ENCODE measurements around the gene KNTC1.
"Not testable (repeated sequence)": the region's sequence is repeated elsewhere in the genome, so short reads cannot be mapped to it uniquely, and the experiment has no call there.

Gene KNTC1, protein sequence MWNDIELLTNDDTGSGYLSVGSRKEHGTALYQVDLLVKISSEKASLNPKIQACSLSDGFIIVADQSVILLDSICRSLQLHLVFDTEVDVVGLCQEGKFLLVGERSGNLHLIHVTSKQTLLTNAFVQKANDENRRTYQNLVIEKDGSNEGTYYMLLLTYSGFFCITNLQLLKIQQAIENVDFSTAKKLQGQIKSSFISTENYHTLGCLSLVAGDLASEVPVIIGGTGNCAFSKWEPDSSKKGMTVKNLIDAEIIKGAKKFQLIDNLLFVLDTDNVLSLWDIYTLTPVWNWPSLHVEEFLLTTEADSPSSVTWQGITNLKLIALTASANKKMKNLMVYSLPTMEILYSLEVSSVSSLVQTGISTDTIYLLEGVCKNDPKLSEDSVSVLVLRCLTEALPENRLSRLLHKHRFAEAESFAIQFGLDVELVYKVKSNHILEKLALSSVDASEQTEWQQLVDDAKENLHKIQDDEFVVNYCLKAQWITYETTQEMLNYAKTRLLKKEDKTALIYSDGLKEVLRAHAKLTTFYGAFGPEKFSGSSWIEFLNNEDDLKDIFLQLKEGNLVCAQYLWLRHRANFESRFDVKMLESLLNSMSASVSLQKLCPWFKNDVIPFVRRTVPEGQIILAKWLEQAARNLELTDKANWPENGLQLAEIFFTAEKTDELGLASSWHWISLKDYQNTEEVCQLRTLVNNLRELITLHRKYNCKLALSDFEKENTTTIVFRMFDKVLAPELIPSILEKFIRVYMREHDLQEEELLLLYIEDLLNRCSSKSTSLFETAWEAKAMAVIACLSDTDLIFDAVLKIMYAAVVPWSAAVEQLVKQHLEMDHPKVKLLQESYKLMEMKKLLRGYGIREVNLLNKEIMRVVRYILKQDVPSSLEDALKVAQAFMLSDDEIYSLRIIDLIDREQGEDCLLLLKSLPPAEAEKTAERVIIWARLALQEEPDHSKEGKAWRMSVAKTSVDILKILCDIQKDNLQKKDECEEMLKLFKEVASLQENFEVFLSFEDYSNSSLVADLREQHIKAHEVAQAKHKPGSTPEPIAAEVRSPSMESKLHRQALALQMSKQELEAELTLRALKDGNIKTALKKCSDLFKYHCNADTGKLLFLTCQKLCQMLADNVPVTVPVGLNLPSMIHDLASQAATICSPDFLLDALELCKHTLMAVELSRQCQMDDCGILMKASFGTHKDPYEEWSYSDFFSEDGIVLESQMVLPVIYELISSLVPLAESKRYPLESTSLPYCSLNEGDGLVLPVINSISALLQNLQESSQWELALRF (N-terminal part only)

DNA sequence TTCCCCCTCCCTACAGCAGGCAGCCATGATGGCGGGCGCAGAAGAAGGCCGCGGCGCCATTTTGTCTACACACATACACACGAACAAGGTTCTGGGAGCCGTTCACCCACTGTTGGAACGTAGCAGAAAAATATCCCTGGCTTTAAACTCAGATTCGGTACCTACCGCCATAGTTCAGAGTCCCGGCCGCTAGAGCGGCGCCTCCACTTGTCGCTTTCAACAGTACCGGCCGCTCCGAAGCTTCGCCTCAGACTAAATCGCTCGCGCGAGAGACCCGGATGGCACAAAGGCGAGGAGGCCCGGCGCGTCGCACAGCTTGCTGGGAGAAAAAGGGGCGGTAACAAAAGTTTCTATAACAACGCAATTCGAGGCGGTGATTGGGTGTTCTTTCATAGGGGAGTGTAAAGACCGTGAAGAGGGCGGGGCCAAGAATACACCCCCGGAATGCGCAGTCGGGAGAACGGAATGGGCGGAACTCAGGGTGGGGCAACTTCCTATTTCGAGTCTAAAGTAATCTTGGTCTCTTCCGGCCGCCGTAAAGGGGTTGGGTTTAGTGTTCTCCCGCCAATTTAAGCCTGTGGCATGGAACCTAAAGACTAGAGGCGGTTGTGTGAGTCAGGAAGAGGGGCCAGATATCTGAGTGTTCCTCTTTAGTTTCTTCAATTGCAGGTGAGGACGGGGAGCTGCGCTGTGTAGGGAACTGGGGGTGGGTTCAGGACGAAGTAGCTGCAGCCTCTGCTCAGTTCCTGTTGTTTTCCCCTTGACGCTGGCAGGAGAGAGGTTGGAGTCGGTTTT lies at the start of gene KNTC1, which contains the start of gene RSRC2:
KNTC1 (plus strand) TSS at position 567 of the 795 bp plus-strand sequence. CDS start 2,815 bp downstream, outside the sequence.
RSRC2 (minus strand) TSS at position 254 of the 795 bp plus-strand sequence; CDS start at position 171, 83 bp downstream.
- peak; percentile 96 to 99 for DNase-seq (ENCODE audit: low read depth in 2 of 2)

DNA sequence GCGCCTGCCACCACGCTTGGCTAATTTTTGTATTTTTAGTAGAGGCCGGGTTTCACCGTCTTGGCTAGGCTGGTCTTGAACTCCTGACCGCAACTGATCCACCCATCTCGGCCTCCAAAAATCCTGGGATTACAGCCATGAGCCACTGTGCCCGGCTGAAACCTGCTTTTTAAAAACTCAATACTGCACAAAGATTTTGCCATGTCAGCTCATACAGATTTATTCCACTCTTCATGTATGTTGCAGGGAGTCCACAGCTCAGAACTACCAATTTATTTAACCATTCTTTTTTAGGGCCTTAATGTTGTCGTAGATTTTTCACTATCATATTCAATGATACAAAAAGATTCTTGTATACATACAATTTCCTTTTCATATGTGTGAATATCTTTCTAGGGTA lies 46.3 kb upstream of the KNTC1 start:
- no peak for DNase-seq (ENCODE audit: low read depth in 2 of 2)

DNA sequence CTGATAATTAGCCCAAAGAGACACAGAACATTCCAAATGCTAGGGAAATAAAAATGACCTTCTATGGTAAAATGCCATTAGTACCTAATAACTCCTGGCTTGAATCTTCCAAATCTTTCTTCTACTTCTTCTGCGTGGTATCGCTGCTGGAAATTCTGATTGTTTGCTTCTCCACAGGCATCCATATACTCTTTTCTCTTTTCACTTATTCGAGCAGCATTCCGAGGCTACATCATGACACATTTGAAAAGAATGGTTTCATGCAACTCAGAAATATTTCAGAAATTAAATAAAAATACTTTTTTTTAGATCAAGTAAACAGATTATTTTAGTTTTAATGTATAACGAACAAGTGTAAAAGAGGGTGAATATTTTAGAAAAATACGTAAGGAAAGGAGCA lies 45.2 kb upstream of the KNTC1 start:
- no peak for DNase-seq (ENCODE audit: low read depth in 2 of 2)

DNA sequence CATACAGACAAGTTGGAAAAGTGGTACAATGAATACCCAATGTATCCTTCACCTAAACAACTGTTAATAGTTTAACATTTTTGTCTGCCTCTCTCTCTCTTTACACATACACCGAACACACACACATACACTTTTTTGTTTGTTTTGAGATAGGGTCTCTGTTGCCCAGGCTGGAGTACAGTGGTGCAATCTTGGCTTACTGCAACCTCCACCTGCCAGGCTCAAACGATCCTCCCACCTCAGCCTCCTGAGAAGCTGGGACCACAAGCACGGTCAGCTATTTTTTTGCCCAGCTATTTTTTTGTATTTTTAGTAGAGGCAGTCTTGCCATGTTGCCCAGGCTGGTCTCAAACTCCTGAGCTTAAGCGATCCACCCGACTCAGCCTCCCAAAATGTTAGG lies 43.1 kb upstream of the KNTC1 start:
- DNase-seq (ENCODE audit: low read depth in 2 of 2): no peak

DNA sequence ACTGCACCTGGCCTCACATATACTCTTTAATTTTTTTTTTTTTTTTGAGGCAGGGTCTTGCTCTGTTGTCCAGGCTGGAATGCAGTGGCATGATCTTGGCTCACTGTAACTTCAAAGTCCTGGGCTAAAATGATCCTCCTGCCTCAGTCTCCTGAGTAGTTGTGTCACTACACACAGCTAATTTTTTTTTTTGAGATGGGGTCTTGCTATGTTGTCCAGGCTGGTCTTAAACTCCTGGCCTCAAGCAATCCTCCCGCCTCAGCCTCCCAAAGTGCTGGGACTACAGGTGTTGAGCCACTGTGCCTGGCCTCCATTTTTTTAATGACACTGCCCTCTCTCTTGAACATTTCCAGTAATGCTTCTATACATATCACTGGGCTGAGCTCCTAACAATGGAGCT lies 42.7 kb upstream of the KNTC1 start:
- DNase-seq (ENCODE audit: low read depth in 2 of 2): not testable (repeated sequence)

DNA sequence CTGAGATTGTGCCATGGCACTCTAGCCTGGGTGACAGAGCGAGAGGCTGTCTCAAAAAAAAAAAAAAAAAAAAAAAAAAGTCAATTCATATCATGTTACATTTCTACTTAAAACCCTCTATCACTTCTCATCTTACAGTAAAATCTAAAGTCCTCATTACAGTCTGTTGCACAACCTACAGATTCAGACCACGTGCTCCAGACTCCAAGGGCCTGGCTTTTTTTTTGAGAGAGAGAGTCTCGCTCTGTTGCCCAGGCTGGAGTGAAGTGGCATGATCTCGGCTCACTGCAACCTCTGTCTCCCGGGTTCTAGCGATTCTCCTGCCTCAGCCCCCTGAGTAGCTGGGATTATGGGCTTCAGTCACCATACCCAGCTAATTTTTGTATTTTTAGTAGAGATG lies 40.7 kb upstream of the KNTC1 start:
- DNase-seq (ENCODE audit: low read depth in 2 of 2): not testable (repeated sequence)

DNA sequence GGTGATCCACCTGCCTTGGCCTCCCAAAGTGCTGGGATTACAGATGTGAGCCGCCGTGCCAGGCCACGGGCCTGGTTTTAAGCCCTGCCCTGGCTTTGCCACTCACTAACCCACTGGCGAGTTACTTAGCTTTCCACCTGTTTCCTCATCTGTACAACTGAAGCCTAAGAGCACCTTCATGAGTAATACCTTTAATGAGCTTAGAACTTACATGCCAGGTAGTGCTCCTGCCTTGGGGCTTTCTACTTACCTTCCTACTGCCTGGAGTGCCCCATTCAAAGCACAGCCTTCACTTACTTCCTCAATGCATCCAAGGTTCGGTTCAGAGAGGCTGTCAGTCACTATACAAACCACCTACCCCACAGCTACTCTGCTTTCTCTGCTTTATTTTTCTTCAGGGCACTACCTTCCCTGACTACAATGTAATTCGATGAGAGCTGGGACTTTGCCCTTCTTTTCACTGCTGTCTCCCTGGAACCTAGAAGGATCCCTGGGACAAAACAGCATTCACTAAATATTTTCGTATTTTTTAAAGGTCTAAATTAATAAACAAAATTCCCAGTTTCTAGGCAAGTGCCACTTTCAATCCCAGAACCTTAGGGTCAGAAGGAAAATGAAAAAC lies 40.1 kb upstream of the KNTC1 start:
- DNase-seq (ENCODE audit: low read depth in 2 of 2): no peak

DNA sequence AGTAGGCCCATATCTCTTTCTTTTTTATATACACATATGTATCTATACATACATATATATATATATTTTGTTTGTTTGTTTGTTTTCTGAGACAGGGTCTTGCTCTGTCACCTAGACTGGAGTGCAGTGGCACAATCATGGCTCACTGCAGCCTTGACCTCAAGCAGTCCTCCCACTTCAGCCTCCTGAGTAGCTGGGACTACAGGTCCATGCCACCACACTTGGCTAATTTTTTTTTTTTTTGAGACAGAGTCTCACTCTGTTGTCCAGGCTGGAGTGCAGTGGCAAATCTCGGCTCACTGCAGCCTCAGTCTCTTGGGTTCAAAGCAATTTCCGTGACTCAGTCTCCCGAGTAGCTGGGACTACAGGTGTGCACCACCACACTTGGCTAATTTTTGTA lies 39.2 kb upstream of the KNTC1 start:
- DNase-seq (ENCODE audit: low read depth in 2 of 2): not testable (repeated sequence)

DNA sequence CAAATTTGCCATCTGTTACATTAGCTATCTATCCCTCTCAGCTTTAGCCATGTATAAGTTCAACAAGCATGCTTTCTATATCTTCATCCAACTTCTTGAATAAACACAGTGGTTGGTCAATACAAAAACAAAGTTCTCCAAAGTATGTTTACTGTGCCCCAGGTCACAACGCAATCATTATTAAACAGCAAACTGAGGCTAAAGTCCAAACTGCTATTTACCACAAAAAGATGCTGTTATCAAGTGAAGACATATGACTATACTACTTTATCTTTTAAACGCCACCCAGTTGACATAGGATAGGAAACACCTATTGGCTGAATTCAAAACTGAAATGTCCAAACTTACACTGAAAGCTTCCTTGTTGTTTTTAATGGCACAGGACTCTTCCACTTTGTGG lies 38.0 kb upstream of the KNTC1 start:
- DNase-seq (ENCODE audit: low read depth in 2 of 2): no peak

DNA sequence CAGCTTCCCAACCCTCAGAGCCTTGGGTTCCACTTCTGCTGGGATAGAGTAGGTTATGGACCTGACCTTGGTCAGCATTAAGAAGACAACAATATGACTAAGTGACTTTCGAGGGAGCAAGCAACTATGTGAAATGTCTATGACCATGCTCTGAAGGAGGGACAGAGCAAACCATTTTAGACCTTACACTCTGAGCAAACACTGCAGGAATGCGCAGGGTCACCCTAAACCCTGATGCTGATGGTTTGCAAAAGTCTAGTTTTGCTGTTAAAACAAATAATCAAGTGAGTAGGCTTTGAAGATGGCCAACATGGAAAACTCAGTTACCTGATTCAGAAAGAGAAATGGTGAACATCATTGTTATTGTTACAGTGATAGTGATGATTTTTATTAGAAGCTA lies 35.1 kb upstream of the KNTC1 start:
- no peak for DNase-seq (ENCODE audit: low read depth in 2 of 2)

DNA sequence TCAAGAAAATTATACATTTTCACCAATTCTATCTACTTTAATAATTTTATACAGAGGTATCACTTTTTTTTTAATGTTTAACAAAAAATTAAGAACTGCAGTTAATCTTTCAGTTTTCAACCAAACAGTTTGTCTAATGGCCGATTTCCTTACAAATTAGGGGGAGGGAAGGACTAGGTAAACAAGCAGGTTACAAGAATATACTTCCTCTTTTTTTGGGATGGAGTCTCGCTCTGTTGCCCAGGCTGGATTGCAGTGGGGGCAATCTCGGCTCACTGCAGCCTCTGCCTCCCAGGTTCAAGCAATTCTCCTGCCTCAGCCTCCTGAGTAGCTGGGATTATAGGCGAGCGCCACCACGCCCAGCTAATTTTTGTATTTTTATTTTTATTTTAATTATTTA lies 33.8 kb upstream of the KNTC1 start:
- not testable (repeated sequence) for DNase-seq (ENCODE audit: low read depth in 2 of 2)

DNA sequence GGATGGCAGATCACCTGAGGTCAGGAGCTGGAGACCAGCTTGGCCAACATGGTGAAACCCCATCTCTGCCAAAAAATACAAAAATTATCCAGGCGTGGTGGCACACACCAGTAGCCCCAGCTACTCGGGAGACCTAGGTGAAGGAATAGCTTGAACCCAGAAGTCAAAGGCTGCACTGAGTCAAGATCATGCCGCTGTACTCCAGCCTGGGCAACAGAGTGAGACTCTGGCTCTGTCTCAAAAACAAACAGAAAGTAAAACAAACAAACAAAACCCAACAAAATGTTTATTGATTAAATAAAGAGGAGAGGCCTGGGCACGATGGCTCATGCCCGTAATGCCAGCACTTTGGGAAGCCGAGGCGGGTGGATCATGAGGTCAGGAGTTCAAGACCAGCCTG lies 31.8 kb upstream of the KNTC1 start:
- DNase-seq (ENCODE audit: low read depth in 2 of 2): no peak

DNA sequence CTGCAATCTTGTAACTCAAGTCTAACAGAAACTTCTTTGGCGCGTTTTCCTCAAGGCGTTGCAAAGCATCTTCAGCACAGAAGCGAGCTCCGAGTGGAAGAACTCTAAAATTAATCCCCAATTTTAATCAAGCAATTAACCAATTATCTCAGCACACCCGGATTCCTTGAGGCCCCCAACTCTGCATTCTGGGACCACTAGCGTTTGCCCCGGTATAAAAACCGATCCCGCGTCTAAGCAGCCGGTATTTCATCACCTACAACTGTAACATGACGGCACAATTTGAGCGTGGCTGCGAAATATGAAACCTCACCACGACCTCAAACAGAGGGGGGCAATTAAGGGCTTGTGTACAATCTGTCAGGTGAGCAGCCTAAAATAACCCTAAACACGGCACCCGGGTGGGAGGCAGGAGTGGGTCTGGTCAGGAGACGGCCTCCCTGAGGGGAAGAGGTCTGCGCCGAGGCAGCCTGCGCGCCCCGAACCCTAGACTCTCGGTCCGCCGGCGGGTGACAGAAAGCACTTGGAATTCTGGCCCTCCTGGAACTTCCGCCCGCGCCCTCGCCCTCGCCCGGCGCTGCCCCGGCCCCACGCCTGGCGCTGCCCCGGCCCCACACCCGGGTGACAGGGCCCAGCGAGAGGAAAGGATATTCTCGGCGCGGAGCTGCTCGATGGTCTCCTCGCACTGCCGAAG lies 26.9 kb upstream of the KNTC1 start:
- peak; percentile 11 to 26 for DNase-seq (ENCODE audit: low read depth in 2 of 2)

DNA sequence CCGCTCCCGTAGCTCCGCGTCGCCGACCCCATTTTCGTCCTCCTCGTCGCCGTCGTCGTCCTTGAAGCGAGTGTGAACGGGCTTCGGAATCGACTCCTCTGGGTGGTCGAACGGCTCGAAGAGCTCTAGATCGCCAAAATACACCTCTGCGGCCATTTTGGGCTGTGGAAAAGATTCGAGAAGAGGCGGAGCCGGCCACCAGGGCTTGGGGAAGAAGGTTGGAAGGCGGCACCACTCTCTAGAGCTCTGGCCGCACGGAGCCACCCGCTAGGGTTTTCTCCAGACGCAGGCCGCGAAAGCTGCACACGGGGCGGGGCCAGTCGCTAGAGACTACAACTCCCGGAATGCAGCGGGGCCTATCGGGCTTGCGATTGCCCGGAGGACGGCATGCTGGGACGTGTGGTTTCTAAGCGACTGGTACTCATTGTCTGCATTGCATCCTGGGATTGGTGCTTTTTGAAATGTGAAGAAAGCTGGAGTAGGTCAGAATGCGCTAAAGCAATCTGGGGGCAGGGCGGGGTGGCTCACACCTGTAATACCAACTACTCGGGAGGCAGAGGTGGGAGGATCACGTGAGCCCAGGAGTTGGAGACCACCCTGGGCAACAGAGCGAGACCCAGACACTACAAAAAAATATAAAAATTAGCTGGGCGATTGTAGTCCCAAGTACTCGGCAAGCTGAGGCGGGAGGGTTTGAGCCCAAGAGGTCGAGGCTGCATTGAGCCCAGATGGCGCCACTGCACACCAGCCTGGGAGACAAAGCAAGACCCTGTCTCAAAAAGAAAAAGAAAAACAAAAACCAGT lies 26.2 kb upstream of the KNTC1 start, which contains the start of gene ZCCHC8:
ZCCHC8 (minus strand) TSS at position 248 of the 804 bp plus-strand sequence; CDS start at position 156, 92 bp downstream.
- peak; percentile 94 for DNase-seq (ENCODE audit: low read depth in 2 of 2)

DNA sequence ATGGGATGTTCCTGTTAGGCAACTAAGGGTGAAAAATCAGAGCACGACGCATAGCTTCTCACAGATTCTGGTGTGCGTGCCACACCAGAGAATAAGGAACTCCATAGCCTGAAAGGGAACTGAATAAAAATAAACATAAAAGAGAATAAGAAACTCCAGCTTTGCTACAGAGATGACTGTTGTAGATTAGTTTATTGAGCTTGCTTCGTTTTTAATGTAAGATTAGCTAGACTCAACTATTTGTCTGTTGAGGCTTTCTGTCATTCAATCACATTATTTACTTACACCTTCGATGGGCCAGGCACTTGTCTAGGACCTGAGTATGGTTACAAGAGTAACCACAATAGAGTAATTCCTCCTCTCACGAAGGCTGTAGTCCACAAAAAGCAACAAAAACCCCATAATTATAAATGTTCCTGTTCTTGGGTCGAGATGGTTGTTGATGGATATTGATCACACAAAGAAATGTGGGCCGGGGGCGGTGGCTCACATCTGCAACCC lies 25.5 kb upstream of the KNTC1 start:
- DNase-seq (ENCODE audit: low read depth in 2 of 2): no peak

DNA sequence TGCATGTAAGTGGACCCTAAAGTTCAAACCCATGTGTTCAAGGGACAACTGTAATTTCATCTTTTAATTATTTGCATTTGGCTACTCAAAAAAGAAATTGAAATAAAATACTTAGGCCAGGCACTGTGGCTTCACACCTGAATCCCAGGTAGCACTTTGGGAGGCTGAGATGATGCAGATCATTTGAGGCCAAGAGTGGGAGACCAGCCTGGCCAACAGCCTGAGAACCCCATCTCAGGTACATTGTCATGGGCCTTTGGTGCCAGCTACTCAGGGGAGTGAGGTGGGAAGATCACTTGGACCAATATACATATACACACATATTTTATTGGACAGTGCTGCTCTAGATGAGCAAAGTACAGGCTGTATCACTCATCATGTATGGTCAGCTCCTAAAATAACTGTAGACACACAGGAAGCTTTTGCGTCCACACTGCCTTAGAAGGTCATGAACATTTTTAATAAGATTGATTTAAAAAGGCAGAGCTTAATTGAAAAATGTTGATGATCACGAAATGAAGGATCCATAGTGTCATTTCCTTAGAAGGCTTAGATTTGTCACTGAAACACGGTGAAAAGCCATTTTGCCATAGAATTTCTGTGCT lies 23.8 kb upstream of the KNTC1 start:
- no peak for DNase-seq (ENCODE audit: low read depth in 2 of 2)

DNA sequence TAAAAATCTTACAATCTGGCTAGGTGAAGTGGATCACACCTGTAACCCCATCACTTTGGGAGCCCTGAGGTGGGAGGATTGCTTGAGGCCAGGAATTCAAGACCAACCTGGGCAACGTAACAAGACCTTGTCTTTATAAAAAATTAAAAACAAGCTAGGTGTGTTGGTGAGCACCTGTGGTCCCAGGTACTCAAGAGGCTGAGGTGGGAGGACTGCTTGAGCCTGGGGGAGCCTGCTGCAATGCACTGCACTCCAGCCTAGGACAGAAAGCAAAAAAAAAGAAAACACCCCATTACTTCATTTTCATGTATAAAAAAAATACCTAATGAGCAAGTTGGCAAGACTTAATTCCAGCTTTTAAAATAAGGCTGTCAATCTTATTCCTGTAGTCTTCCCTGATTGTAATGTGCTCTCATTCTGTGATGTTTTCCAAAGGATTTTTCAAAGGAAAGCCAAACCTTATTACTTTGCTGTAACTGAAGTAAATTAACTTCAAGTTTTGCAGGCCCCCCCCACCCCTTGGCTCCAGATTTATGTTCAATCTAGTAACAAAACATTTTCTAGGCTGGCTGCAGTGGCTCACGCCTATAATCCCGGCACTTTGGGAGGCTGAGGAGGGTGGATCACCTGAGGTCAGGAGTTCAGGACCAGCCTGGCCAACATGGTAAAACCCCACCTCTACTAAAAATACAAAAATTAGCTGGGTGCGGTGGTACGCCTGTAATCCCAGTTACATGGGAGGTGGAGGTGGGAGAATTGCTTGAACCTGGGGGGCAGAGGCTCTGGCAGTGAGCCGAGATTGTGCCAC lies 23.1 kb upstream of the KNTC1 start:
- no peak for DNase-seq (ENCODE audit: low read depth in 2 of 2)
